ENCODE results near the gene IQSEC1.

DNA sequence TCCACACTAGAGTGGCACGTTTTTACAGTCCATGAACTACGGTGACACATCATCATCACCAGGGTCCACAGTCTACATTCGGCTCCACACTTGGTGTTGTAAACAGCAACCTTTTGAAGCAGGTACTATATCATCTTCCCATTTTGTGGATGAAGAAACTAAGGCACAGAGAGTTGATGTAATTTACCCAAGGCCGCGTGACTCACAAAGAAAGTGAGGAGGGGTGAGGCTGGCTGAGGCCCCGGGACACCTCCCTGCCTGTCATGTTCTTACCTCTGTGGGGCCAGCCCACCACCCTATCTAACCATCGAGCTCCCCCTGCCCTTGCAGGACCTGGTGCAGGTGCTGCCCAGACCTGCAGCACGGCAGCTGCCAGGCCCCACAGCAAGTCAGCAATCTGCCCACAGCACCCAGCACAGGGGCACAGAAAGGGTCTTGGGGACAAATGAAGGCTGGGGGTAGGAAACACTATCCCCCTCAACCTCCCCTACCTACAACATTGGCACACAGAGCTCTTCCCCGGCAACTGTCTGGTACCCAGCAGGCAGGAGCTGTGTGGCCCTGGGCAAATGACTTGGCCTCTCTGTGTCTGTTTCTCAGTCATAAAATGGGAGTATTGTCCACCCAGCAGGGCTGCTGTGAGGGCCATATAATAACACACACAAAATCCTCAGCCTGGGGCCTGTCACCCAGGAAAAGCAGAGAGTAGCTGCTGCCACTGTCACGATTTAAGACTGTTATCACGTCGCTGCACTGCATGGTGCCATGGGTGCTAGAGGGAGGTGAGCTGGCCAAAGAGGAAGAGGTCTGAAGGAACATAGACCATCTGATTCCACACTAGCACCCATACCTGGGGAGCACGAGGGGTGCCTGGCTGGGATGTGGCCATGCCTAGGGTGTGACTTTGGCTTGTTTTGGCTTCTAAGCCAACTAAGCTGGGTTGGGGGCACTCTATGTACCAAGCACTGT lies 115.1 kb downstream of the IQSEC1 start:
- TF ChIP-seq, protein P1, sequence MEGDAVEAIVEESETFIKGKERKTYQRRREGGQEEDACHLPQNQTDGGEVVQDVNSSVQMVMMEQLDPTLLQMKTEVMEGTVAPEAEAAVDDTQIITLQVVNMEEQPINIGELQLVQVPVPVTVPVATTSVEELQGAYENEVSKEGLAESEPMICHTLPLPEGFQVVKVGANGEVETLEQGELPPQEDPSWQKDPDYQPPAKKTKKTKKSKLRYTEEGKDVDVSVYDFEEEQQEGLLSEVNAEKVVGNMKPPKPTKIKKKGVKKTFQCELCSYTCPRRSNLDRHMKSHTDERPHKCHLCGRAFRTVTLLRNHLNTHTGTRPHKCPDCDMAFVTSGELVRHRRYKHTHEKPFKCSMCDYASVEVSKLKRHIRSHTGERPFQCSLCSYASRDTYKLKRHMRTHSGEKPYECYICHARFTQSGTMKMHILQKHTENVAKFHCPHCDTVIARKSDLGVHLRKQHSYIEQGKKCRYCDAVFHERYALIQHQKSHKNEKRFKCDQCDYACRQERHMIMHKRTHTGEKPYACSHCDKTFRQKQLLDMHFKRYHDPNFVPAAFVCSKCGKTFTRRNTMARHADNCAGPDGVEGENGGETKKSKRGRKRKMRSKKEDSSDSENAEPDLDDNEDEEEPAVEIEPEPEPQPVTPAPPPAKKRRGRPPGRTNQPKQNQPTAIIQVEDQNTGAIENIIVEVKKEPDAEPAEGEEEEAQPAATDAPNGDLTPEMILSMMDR (conservative IDR thresholded peaks at IDR 0.05 in 1 of 2, IDR thresholded peaks at IDR 0.05 in 1 of 2; ENCODE audit: low read depth in 1 of 2, low read length in 2 of 2): no peak
- TF ChIP-seq EZH2 (IDR thresholded peaks at IDR 0.05; ENCODE audit: low read length, missing control alignments): no peak
